Activated CD8-positive, alpha-beta memory T cell treated with anti-CD3 and anti-CD28 coated beads for 4 hours (primary cell): ENCODE data around the gene CACNA1E.

Experiments used
- DNase-seq, 2 donors: peaks; one replicate each; pipeline ENCODE4 v3.0.0-alpha.2; 2020; ENCODE audit warnings: low read depth in 2 of 2

CACNA1E gene

GRCh38 chr1:181632960-181633359 lies 149.6 kb downstream of the CACNA1E start:
- no peak for DNase-seq

GRCh38 chr1:181635110-181635509 lies 151.8 kb downstream of the CACNA1E start:
- no peak for DNase-seq

DNA sequence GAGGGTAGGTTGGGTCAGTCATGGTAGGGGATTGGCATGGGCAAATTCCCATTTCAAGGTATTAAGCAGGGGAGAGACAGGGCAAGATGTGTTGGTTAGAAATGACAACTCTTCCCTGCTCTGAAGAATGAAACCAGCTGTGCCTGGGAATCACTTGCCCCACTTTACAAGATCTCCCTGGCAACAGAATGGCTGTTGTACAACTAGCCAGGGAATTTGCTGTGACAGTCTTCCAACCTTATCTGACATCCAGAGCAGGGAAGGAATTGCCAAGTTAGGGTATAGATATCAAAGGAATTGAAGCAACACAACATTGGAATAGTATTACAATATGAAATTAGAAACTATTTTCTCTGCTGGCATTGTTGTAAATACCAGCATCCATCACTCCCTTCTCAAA lies 154.7 kb downstream of the CACNA1E start:
- no peak for DNase-seq

- DNase-seq: no peak
These were observed 157.6 kb downstream of the CACNA1E start for GRCh38 chr1:181640956-181641355.

DNA sequence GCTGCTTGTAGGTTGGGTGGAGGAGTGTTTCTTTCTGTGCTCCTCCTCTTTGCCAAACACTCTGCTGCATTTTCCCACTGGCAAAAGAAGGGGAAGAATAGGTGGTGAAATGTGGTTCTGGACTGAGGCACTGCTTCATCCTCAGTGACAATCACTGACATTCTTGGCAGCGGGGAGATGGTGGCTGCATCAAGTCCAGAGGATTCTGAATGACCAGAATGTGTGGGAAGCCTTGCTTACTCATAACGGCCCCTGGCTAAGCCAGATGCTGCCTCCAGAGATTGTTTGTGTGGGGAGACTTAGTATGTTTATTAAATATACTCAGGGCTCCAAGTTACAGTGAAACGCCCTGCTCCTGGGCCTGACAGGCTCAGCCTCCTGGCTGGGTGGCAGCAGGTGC lies 160.3 kb downstream of the CACNA1E start:
- no peak for DNase-seq

- DNase-seq: no peak
These were observed 161.9 kb downstream of the CACNA1E start for GRCh38 chr1:181645171-181645570.

DNA sequence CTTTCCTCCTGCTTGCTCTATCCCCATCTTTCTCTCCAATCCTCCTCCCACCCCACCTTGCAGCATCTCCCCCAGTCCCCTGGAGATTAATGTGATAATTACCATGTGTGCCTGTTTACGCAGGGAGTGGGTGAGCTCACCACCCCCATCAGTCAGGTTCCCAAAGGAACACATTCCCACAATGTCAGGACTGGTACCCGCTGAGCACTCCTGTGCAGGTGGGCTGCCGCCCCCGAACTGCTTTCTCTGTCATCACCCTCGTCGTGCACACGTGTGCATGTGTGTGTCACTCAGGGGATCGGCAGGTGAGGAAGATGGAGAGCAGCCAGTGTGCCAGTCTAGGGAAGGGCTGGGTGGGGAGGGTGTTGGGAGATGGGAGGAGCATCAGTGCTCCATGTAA lies 163.4 kb downstream of the CACNA1E start:
- DNase-seq: no peak

- DNase-seq: no peak
These were observed 164.2 kb downstream of the CACNA1E start for GRCh38 chr1:181647314-181648035.

GRCh38 chr1:181651276-181651675 lies 168.0 kb downstream of the CACNA1E start:
- no peak for DNase-seq

GRCh38 chr1:181655756-181656155 lies 172.4 kb downstream of the CACNA1E start:
- no peak for DNase-seq

GRCh38 chr1:181656491-181656890 lies 173.2 kb downstream of the CACNA1E start:
- DNase-seq: no peak

GRCh38 chr1:181658581-181658980 lies 175.3 kb downstream of the CACNA1E start:
- DNase-seq: no peak

- DNase-seq: no peak
These were observed 176.1 kb downstream of the CACNA1E start for GRCh38 chr1:181659321-181659957.

DNA sequence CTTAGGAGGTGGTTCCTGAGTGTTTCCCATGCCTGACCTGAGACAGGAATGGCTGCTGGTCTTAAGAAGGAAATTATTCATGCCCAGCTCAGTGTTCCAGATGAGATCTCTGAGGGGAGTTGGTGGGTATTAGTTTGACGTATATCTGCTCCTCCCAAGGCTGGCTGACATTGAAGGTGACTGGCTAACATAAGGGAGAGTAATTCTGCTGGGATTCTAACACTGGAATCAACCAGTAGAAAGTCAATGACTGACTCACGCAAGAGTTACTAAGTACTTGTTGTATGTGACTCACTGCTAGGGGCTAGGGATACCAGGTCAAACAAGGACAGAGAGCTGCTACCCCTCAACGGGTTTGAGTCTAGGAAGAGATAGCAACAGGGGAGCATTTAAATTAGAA lies 177.3 kb downstream of the CACNA1E start:
- no peak for DNase-seq

GRCh38 chr1:181661569-181661968 lies 178.3 kb downstream of the CACNA1E start:
- no peak for DNase-seq

DNA sequence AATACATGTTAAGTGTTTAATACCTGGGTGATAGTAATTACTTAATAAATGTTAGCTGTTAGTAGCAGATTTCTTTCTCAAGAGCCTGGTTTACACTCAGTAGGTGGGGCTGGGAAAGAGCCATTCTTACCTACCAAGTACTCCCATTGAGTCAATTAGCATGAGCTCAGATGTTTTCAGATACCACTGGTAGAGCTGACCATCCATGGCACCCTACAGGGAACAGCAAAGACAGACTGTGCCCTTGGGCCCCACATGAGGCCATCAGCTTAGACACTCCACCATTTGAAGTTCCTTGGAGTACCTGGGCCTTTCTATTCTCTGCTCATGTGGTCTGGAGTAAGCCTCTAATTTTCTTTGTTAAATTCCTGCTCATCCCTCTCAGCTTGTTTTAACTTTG lies 179.3 kb downstream of the CACNA1E start:
- DNase-seq: no peak

GRCh38 chr1:181664543-181664942 lies 181.2 kb downstream of the CACNA1E start:
- no peak for DNase-seq

GRCh38 chr1:181669246-181669645 lies 185.9 kb downstream of the CACNA1E start:
- DNase-seq: no peak

GRCh38 chr1:181674617-181675016 lies 191.3 kb downstream of the CACNA1E start:
- no peak for DNase-seq

DNA sequence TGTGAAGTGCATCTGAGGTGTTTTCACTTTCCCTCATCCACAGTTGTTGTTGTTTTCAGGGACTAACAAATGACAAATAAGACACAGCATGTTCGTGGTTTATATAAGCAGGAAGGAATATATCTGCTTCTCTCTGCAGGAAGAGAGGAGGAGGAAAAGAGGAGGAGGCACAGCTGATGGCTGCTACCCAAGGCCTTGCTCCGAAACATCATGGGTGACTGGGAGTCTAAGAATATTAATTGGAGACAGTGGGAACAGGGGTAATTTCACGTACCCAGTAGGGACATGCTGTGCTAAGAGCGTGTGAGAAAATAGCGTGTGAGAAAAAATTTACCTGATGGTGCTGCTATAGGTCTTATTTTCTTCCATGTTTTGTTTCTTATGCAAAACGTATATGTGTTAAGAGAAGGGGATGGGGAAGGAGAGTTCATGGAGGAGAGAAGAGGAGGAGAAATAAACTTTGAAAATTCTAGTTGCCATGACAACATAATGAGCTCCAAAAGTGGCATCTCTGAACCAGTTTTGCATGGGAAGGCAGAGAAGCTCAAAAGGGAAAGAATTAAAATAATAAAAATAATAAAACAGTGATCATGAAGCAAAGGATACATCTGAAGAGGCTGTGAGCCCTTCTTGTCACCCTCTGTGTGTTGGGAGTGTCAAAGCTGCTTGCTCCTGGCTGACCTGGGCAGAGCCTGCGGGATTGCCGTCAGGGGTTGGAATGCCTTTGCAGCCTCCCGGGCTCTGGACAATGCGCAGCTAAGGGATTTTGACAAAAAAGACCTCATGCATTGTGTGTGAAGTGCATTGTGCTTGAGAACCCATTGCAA lies 192.0 kb downstream of the CACNA1E start:
- no peak for DNase-seq

DNA sequence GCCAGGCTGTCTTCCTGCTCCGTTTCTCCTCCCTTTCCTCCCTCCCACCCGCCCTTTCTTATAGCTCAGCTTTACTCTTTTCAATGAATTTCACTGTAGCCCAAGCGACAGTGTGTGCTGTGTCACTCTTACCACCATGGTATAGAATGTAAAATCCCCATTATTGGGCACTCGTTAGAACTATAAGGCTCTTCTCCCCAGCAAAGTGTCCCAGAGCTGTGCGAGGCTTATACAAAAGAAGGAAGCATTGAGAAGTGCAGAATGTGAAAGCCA lies 192.5 kb downstream of the CACNA1E start:
- DNase-seq: no peak

DNA sequence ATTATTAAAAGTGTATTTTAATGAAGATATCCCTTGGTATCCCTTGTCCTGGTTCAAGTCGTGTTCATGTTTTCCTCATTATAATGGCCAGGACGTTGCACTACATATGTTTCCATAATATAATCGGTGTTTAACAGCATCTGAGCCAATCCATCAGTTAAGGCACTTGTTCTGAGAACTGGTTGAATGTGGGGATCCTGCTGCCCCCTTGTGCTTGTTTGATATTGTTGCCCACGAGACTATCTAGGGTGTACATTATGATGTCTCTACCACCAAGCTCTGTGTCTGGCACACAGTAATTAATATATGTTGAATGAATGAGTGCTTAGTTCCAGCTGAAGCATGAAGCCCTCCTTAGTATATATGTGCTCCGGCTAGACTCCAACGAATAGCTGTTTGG lies 193.0 kb downstream of the CACNA1E start:
- DNase-seq: no peak

GRCh38 chr1:181680332-181680731 lies 197.0 kb downstream of the CACNA1E start:
- DNase-seq: no peak
